GM10266 (cell line): ENCODE data around the gene GCNT1.

Experiments used
- DNase-seq: peaks from one replicate; pipeline ENCODE4 v3.0.0; 2012; ENCODE audit errors: extremely low spot score
- CTCF ChIP-seq: IDR thresholded peaks from 2 replicates; pipeline ENCODE4 v1.5.1; 2012; ENCODE audit warnings: mild to moderate bottlenecking, low read depth; ENCODE audit not compliant: control insufficient read depth, insufficient read depth; ENCODE audit errors: missing control alignments

The GCNT1 gene

GRCh38 chr9:76500061-76500460 is 41.1 kb downstream of the GCNT1 start:
- no peak for TF ChIP-seq CTCF
- DNase-seq = no peak

- no peak for TF ChIP-seq CTCF
- DNase-seq = no peak
These were observed 43.8 kb downstream of the GCNT1 start for GRCh38 chr9:76502746-76503145.

GRCh38 chr9:76510041-76510440 is 51.1 kb downstream of the GCNT1 start:
- DNase-seq = no peak
- TF ChIP-seq CTCF = no peak

GRCh38 chr9:76510446-76510845 is 51.5 kb downstream of the GCNT1 start:
- DNase-seq = no peak
- TF ChIP-seq CTCF = no peak

- DNase-seq = no peak
- TF ChIP-seq CTCF = no peak
These were observed 53.8 kb downstream of the GCNT1 start for GRCh38 chr9:76512826-76513225.

- no peak for DNase-seq
These were observed 57.4 kb downstream of the GCNT1 start for GRCh38 chr9:76516350-76516749.

GRCh38 chr9:76516871-76517270 is 57.9 kb downstream of the GCNT1 start:
- no peak for DNase-seq
- TF ChIP-seq CTCF = no peak

More at GRCh38 chr9:76516350-76516749, 57.4 kb downstream of the GCNT1 start:
- no peak for TF ChIP-seq CTCF
